ENCODE data around the gene HMCN2. TPM values are rescaled to one million over a fixed set of nuclear protein-coding genes. Genes with fewer than 3 reads are reported as not detected.

Gene HMCN2
- total RNA-seq, 1 experiment from 2014 or later: under 0.01 TPM

- DNase-seq (ENCODE audit: low spot score): no peak
These were observed 99.2 kb downstream of the HMCN2 start for GRCh38 chr9:130364619-130365322.

DNA sequence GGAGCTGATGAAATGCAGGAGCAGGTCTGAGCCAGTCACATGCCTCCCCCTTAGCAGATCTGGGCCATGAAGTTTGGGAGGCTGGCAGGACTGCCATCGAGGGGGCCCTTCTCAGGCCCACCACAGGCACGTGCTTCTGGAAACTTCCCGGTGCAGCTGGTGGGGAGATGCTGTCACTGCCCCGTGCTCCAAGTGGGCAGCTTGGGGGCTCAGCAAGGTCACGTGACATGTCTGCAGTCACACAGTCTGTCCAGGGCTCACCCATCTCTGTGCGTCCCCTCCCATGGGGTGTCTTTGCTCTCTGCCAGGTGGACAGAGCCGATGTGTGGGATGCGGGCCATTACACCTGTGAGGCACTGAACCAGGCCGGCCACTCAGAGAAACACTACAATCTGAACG, 99.8 kb downstream of the HMCN2 start:
- no peak for DNase-seq (ENCODE audit: low spot score)

DNA sequence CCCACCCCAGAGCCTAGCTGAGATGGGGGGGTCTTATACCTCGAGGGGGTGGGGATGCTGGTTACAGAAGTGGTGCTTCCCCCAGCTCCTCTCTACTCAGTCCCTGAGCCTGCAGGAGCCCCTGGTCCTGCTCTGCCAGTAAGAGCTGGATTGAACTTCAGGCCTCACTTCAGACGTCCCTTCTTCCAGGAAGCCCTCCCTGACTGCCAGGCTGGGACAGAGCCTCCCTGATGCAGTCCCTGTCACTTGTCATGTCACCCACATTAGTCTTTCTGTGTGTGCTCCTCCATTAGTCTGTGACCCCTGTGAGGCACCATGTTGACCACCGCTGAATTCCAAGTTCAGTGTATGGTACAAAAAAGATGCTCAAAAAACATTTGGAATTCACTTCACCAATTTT, 100.5 kb downstream of the HMCN2 start:
- no peak for DNase-seq (ENCODE audit: low spot score)

- DNase-seq (ENCODE audit: low spot score): no peak
These were observed 101.5 kb downstream of the HMCN2 start for GRCh38 chr9:130366888-130367550.

DNA sequence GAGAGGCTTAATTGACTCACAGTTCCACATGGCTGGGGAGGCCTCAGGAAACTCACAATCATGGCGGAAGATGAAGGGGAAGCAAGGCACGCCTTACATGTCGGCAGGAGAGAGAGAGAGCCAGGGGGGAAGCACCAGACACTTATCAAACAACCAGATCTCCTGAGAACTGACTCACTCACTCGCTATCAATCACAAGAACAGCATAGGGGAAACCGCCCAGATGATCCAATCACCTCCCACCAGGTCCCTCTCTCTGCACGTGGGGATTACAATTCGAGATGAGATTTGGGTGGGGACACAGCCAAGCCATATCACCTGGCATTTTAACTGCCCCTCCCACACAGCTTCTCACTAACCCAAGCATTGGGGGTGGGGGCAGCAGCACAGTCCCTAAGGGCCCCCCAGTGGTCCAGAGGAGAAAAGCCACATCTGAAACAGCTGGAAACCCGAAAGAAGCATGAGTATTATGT, 103.1 kb downstream of the HMCN2 start:
- no peak for DNase-seq (ENCODE audit: low spot score)

DNA sequence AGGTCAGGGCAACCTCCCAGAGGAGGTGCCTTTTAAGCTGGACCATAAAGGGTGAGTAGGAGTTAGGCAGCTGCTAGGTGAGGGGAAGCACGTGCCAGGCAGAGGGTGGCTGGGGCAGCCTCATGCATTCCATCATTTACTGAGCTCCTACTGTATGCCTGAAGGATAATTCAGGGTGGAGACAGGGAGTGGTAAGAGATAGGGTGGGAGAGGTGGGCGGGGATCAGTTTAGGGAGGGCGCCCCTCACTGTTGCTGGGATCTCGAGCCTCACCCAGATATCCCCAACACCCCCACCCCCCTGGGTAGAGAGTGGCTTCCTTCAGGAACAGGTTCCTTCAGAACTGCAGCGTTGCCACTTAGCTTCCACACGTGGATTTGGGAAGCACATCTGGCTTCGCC, 104.7 kb downstream of the HMCN2 start:
- no peak for DNase-seq (ENCODE audit: low spot score)

DNA sequence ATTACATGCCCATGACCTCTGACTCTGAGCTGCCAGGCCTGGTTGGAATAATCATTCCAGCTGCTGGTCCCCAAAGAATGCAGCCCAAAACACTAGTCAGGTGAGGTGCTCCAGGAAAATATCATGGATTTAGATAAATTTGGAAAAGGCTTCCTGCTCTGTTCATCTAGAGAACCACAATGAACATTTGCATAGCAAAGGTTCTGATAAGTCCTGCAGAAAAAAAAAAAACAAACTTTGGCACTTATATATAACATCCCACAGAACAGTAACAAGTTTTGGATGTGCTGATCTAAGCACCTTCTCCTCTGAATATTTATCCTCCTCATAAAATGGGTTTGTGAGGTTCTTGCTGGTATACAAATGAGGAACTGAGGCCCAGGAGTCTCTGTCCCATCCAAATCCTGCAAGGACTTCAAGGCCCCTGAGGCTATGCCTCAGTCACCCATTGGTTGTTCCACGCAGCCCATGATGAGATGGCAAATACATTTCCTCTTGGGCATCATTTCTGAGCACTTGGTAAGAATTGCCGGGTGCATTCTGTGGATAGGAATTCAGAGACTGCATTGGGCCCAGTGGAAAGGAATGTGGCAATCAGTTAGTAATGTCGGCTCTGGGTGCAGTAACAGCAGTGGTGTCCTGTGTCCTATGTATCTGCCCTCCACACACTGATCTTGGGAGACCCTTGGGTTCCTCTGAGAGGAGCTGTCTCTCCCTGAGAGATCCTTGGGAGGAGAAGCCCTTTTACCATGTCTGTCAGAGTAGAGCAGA, 105.8 kb downstream of the HMCN2 start:
- no peak for DNase-seq (ENCODE audit: low spot score)

GRCh38 chr9:130372057-130372456, 106.5 kb downstream of the HMCN2 start:
- no peak for DNase-seq (ENCODE audit: low spot score)

DNA sequence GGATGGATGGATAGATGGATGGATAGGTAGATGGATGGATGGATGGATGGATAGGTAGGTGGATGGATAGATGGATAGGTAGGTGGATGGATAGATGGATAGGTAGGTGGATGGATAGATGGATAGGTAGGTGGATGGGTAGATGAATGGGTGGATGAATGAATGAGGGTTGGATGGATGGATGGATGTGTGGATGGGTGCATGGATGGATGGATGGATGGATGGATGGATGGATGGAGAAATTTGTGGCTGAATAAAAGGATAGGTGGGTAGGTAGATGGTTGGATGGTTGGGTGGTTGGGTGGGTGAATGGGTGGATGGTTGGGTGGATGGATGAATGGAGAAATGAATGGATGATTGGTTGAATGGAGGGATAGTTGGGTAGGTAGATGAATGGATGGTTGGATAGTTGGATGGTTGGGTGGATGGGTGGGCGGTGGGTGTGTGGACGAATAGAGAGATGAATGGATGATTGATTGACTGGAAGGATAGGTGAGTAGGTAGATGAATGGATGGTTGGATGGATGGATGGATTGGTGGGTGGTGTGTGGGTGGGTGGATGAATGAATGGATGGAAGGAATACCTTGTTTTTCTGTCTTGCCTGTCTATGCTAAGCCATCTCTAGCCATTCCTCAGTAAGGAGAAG, 108.2 kb downstream of the HMCN2 start:
- DNase-seq (ENCODE audit: low spot score): no peak

DNA sequence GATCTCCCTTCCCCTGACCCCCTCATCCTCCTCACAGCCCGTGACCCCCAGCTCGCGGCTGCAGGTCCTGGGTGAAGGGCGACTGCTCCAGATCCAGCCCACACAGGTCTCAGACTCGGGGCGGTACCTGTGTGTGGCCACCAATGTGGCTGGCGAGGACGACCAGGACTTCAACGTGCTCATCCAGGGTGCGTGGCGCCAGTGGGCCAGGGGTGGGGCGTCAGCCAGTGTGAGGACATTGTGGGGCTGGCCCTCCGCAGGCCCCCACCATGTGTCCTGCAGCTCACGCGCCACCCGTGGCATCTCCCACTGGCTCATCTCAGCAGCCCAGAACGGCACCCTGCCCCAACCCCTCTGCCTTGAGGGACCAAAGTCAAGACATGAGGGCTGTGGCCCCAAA, 112.1 kb downstream of the HMCN2 start:
- DNase-seq (ENCODE audit: low spot score): no peak

- DNase-seq (ENCODE audit: low spot score): no peak
These were observed 113.5 kb downstream of the HMCN2 start for GRCh38 chr9:130378875-130379648.

- no peak for DNase-seq (ENCODE audit: low spot score)
These were observed 114.0 kb downstream of the HMCN2 start for GRCh38 chr9:130379649-130379970.

GRCh38 chr9:130380920-130381469, 115.4 kb downstream of the HMCN2 start:
- no peak for DNase-seq (ENCODE audit: low spot score)

DNA sequence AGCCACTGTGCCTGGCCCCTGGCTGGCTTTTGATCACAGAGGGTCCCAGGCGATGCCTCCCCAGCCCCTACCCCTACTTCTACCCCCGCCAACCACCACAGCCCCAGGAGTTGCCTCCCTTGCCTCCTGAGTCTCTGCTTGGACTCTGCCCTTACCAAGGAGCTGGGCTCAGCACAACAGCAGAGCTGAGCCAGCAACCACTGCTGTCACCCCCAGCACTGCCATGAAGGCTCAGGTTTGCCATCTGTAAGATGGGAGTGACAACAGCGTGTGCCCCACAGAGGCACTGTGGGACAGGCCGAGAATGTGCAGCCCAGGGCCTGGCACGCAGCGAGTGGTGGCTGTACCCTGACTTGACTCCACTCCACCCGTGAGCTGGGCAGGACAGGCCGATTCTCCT, 116.1 kb downstream of the HMCN2 start:
- DNase-seq (ENCODE audit: low spot score): no peak

DNA sequence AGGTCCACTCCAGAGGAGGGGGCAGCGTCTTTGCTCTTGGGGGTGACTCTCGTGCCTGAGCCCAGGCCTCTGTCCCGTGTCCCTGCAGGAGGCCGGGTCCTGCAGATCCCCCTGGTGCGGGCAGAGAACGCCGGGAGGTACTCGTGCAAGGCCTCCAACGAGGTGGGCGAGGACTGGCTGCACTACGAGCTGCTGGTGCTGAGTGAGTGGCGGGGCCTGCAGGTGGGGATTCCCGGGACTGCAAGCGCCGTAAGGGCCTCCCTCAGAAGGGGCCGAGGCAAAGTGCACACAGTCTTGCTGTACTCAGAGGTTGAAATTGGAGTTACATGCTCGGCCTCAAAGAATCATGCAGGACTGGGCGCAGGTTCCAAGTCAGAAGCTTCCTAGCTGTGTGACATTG, 116.5 kb downstream of the HMCN2 start:
- DNase-seq (ENCODE audit: low spot score): no peak

GRCh38 chr9:130382636-130383349, 117.2 kb downstream of the HMCN2 start:
- no peak for DNase-seq (ENCODE audit: low spot score)

- DNase-seq (ENCODE audit: low spot score): no peak
These were observed 117.8 kb downstream of the HMCN2 start for GRCh38 chr9:130383350-130383715.

DNA sequence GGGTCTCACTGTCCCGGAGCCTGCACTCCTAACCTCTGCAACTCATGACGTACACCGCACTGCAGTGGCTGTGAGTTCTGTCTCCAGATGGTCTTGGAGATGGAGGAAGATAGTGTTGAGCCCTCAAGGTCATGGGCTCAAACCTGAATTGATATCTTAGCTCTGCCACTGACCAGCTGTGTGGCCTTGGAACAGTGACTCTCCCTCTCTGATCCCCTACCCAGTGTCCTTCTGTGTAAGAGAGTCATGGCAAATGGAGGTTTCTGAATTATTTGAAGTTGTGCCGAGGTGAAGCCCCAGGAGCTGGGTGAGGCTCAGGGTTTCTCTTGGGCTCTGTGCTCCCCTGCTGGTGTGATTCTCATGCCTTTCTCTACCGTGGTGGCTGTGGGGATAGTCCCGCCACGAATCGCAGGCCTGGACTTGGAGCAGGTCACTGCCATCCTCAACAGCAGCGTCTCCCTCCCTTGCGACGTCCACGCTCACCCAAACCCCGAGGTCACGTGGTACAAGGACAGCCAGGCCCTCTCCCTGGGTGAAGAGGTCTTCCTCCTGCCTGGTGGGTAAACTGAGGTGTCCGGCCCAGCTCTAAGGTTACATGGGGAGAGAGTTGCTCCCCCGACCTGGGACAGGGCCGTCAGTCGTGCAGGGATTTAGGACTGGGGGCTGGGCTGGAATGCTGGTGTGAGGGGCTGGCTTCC, 118.6 kb downstream of the HMCN2 start:
- no peak for DNase-seq (ENCODE audit: low spot score)

- DNase-seq (ENCODE audit: low spot score): no peak
These were observed 119.7 kb downstream of the HMCN2 start for GRCh38 chr9:130385257-130385656.

- DNase-seq (ENCODE audit: low spot score): no peak
These were observed 121.8 kb downstream of the HMCN2 start for GRCh38 chr9:130387398-130387797.

Measured in HT-29 (cell line).